ENCODE data around the gene PCGF2. TPM values are rescaled to one million over a fixed set of nuclear protein-coding genes. Genes with fewer than 3 reads are reported as not detected.

Gene PCGF2
- polyA plus RNA-seq, 1 donor from 2014 or later = 11.7 TPM

DNA sequence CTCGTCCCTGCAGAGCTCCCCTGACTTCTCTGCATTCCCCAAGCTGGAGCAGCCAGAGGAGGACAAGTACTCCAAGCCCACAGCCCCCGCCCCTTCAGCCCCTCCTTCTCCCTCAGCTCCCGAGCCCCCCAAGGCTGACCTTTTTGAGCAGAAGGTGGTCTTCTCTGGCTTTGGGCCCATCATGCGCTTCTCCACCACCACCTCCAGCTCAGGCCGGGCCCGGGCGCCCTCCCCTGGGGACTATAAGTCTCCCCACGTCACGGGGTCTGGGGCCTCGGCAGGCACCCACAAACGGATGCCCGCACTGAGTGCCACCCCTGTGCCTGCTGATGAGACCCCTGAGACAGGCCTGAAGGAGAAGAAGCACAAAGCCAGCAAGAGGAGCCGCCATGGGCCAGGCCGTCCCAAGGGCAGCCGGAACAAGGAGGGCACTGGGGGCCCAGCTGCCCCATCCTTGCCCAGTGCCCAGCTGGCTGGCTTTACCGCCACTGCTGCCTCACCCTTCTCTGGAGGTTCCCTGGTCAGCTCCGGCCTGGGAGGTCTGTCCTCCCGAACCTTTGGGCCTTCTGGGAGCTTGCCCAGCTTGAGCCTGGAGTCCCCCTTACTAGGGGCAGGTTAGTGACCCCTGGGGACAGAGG, 31.6 kb downstream of the PCGF2 start:
- Histone ChIP-seq H3K4me3 (ENCODE audit: low read length) (no peak overlapping the region), H4K20me1 (ENCODE audit: insufficient read depth) (no peaks in the 10 kb centered on the region), H3K36me3 (ENCODE audit: insufficient read depth, low read length) (no peaks in the 10 kb centered on the region), H3K79me2 (replicated peaks; ENCODE audit: insufficient read depth, low read length) (no peaks in the 10 kb centered on the region), H3K9me3 (ENCODE audit: low read length) (no peaks in the 10 kb centered on the region), H3K4me2 (ENCODE audit: low read length) (no peak overlapping the region), H3K27ac (ENCODE audit: low read length) (no peak overlapping the region), H2AFZ (ENCODE audit: low read depth, low read length) (no peak overlapping the region), H3K9ac (ENCODE audit: low read length) (no peak overlapping the region), H3K27me3 (ENCODE audit: insufficient read depth, low read depth, low read length) (no peaks in the 10 kb centered on the region), H3F3A (ENCODE audit: insufficient read depth, low read length, poor library complexity, severe bottlenecking) (no peaks in the 10 kb centered on the region), H3K9me2 (ENCODE audit: insufficient read depth, low read length) (no peaks in the 10 kb centered on the region)
- TF ChIP-seq SMC3 (conservative IDR thresholded peaks at IDR 0.05; ENCODE audit: poor library complexity) (no peak), CTCF (IDR thresholded peaks at IDR 0.05; ENCODE audit: poor library complexity, severe bottlenecking) (no peak), EP300 (conservative IDR thresholded peaks at IDR 0.05; ENCODE audit: poor library complexity, severe bottlenecking) (no peak), EZH2 (IDR thresholded peaks at IDR 0.05; ENCODE audit: borderline replicate concordance, insufficient read depth, low read length, poor library complexity, severe bottlenecking) (no peak), RAD21 (conservative IDR thresholded peaks at IDR 0.05) (no peak), MXI1 (conservative IDR thresholded peaks at IDR 0.05; ENCODE audit: poor library complexity, severe bottlenecking) (no peak), TAF1 (IDR thresholded peaks at IDR 0.05; ENCODE audit: low read depth) (no peak), POLR2AphosphoS5 (IDR thresholded peaks at IDR 0.05) (no peak)
- TF ChIP-seq, protein P1, sequence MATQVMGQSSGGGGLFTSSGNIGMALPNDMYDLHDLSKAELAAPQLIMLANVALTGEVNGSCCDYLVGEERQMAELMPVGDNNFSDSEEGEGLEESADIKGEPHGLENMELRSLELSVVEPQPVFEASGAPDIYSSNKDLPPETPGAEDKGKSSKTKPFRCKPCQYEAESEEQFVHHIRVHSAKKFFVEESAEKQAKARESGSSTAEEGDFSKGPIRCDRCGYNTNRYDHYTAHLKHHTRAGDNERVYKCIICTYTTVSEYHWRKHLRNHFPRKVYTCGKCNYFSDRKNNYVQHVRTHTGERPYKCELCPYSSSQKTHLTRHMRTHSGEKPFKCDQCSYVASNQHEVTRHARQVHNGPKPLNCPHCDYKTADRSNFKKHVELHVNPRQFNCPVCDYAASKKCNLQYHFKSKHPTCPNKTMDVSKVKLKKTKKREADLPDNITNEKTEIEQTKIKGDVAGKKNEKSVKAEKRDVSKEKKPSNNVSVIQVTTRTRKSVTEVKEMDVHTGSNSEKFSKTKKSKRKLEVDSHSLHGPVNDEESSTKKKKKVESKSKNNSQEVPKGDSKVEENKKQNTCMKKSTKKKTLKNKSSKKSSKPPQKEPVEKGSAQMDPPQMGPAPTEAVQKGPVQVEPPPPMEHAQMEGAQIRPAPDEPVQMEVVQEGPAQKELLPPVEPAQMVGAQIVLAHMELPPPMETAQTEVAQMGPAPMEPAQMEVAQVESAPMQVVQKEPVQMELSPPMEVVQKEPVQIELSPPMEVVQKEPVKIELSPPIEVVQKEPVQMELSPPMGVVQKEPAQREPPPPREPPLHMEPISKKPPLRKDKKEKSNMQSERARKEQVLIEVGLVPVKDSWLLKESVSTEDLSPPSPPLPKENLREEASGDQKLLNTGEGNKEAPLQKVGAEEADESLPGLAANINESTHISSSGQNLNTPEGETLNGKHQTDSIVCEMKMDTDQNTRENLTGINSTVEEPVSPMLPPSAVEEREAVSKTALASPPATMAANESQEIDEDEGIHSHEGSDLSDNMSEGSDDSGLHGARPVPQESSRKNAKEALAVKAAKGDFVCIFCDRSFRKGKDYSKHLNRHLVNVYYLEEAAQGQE (IDR thresholded peaks at IDR 0.05; ENCODE audit: borderline replicate concordance) = no peak

GRCh38 chr17:38715216-38715943, 32.8 kb downstream of the PCGF2 start:
- TF ChIP-seq TAF1 (IDR thresholded peaks at IDR 0.05; ENCODE audit: low read depth) (no peak), SMC3 (conservative IDR thresholded peaks at IDR 0.05; ENCODE audit: poor library complexity) (no peak), POLR2AphosphoS5 (IDR thresholded peaks at IDR 0.05) (no peak), EZH2 (IDR thresholded peaks at IDR 0.05; ENCODE audit: borderline replicate concordance, insufficient read depth, low read length, poor library complexity, severe bottlenecking) (no peak), CTCF (IDR thresholded peaks at IDR 0.05; ENCODE audit: poor library complexity, severe bottlenecking) (no peak), EP300 (conservative IDR thresholded peaks at IDR 0.05; ENCODE audit: poor library complexity, severe bottlenecking) (no peak), RAD21 (conservative IDR thresholded peaks at IDR 0.05) (no peak), MXI1 (conservative IDR thresholded peaks at IDR 0.05; ENCODE audit: poor library complexity, severe bottlenecking) (no peak)
- TF ChIP-seq, protein P1 (IDR thresholded peaks at IDR 0.05; ENCODE audit: borderline replicate concordance) = no peak
- Histone ChIP-seq H3K9ac (ENCODE audit: low read length) (no peak overlapping the region), H3K36me3 (ENCODE audit: insufficient read depth, low read length) (no peaks in the 10 kb centered on the region), H3K79me2 (replicated peaks; ENCODE audit: insufficient read depth, low read length) (no peaks in the 10 kb centered on the region), H3K4me3 (ENCODE audit: low read length) (no peak overlapping the region), H2AFZ (ENCODE audit: low read depth, low read length) (no peak overlapping the region), H3K27ac (ENCODE audit: low read length) (no peak overlapping the region), H4K20me1 (ENCODE audit: insufficient read depth) (no peaks in the 10 kb centered on the region), H3K9me3 (ENCODE audit: low read length) (no peaks in the 10 kb centered on the region), H3K27me3 (ENCODE audit: insufficient read depth, low read depth, low read length) (no peaks in the 10 kb centered on the region), H3F3A (ENCODE audit: insufficient read depth, low read length, poor library complexity, severe bottlenecking) (no peaks in the 10 kb centered on the region), H3K4me2 (ENCODE audit: low read length) (no peak overlapping the region), H3K9me2 (ENCODE audit: insufficient read depth, low read length) (no peaks in the 10 kb centered on the region)

Data from neural cell (in vitro differentiated cells).